NCI-H2196 (cell line): Measurements from ENCODE around the gene GPR107.

Experiments used
- DNase-seq: peaks from one replicate; lab custom pipeline; 2025; ENCODE audit not compliant: unreplicated experiment; lab: John Stamatoyannopoulos, UW

The GPR107 gene

GRCh38 chr9:130128733-130129431 is 75.2 kb downstream of the GPR107 start:
- no peak for DNase-seq

GRCh38 chr9:130129432-130130061 is 75.8 kb downstream of the GPR107 start:
- DNase-seq = no peak

GRCh38 chr9:130132746-130133145 is 79.0 kb downstream of the GPR107 start:
- no peak for DNase-seq

GRCh38 chr9:130137081-130137640 is 83.5 kb downstream of the GPR107 start:
- DNase-seq = no peak

GRCh38 chr9:130137641-130138081 is 84.0 kb downstream of the GPR107 start:
- no peak for DNase-seq

- no peak for DNase-seq
Observed at GRCh38 chr9:130138171-130138653, 84.5 kb downstream of the GPR107 start.

GRCh38 chr9:130138791-130139190 is 85.1 kb downstream of the GPR107 start:
- DNase-seq = no peak

GRCh38 chr9:130139251-130139650 is 85.5 kb downstream of the GPR107 start:
- no peak for DNase-seq

GRCh38 chr9:130140706-130141105 is 87.0 kb downstream of the GPR107 start:
- no peak for DNase-seq

GRCh38 chr9:130142056-130142455 is 88.3 kb downstream of the GPR107 start:
- no peak for DNase-seq

- DNase-seq = no peak
Observed at GRCh38 chr9:130142641-130143040, 88.9 kb downstream of the GPR107 start.

- no peak for DNase-seq
Observed at GRCh38 chr9:130143279-130143893, 89.7 kb downstream of the GPR107 start.

GRCh38 chr9:130143958-130144366 is 90.3 kb downstream of the GPR107 start:
- no peak for DNase-seq

- DNase-seq = no peak
Observed at GRCh38 chr9:130144703-130145102, 91.0 kb downstream of the GPR107 start.

GRCh38 chr9:130145658-130146057 is 92.0 kb downstream of the GPR107 start:
- no peak for DNase-seq

- DNase-seq = no peak
Observed at GRCh38 chr9:130147198-130147597, 93.5 kb downstream of the GPR107 start.

- DNase-seq = no peak
Observed at GRCh38 chr9:130147910-130148309, 94.2 kb downstream of the GPR107 start.

GRCh38 chr9:130149031-130149430 is 95.3 kb downstream of the GPR107 start:
- no peak for DNase-seq

GRCh38 chr9:130149654-130150286 is 96.1 kb downstream of the GPR107 start:
- DNase-seq = no peak

GRCh38 chr9:130150779-130151382 is 97.2 kb downstream of the GPR107 start:
- no peak for DNase-seq

- DNase-seq = no peak
Observed at GRCh38 chr9:130154816-130155215, 101.1 kb downstream of the GPR107 start.
